HG03280 (cell line): ENCODE measurements around the gene PGLYRP4.

Experiments
- ATAC-seq: cut with Tn5 transposase; IDR thresholded peaks from one replicate; pipeline ENCODE4 v1.9.1; 2021; ENCODE audit warnings: mild to moderate bottlenecking, moderate library complexity; ENCODE audit not compliant: unreplicated experiment

The PGLYRP4 gene

DNA sequence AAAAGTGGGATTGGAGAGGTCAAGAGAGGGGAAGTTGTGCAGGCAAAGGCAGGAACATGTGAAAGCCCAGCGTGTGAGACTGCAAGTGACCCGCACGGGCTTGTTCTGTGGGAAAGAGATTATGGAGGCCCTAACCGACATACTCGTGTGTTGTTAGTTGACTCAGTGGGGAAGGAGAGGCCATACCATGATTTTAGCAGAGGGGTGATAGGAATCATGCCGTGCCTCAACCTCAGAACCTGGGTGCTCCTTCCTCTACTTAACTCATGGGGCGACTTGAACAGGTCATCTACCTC is 55.2 kb downstream of the PGLYRP4 start:
- no peak for ATAC-seq

DNA sequence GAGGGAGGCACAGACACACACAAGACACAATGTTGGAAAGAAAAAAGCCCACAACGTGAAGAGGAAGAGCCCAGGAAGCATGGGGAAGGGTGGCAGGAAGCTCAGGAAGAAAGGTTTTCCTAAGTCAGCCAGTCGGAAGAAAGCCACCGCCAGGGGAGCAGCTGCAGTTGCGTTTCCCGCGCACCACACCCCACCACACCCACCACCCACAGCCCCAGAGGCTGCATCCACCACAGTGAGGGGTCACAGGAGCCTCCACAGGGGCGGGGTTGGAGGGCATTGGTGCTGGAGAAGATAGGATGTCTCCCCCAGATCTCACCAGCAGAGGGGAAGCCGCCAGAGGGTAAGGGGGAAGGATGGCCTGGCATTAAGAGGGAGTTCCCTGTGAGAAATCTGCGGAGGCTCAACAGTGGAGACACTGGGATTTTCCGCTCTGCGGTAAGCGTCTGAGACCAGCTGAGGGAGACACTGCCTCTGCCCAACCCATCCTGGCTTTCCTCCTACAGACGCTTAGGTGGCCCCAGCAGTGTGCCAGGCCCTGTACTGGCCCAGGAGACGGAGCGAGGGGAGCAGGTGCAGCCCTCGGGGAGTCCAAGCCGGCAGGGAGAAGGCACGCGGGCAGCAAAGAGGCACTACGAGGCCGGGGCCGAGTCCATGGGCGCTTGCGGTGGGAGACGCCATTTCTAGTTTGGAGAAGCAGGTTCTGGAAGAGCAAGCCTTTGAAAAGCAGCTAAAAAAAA is 55.7 kb downstream of the PGLYRP4 start:
- no peak for ATAC-seq

DNA sequence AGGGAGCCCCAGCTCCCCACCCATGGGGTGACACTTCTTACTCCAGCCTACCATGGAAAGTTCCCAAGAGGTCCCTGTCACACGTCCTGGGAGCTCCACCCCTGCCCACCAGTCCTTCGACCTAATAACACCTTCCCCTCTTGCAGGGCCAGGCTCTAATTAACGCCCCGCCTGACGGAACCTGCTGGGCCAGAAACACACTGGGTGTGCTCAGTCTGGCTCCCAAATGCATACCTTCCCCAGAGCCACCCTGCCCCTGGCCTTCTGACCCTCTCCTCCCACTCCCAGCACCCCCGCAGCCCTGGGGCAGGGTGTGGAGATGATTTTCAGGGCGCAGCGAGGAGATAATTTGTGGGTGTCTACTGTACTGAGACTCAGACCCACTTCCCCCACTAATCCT is 56.5 kb downstream of the PGLYRP4 start:
- no peak for ATAC-seq

DNA sequence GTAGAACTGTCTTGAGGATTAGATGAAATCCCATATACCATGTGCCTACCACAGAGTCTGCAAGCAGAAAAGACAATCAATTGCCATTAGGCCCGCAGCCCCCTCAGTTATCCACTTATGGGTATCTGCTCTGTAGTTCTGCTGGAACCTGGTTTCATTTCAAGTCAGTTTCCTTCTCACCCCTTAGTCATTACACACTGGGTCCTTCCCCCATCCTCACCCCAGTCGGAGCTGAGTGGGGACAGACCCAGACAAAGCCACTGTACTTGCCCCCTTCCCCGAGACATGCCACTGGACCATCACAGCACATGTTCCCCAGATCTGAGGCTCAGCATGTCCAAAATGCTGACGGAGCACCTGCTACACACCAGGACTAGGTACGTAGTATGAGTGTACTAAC is 57.1 kb downstream of the PGLYRP4 start:
- ATAC-seq: no peak

DNA sequence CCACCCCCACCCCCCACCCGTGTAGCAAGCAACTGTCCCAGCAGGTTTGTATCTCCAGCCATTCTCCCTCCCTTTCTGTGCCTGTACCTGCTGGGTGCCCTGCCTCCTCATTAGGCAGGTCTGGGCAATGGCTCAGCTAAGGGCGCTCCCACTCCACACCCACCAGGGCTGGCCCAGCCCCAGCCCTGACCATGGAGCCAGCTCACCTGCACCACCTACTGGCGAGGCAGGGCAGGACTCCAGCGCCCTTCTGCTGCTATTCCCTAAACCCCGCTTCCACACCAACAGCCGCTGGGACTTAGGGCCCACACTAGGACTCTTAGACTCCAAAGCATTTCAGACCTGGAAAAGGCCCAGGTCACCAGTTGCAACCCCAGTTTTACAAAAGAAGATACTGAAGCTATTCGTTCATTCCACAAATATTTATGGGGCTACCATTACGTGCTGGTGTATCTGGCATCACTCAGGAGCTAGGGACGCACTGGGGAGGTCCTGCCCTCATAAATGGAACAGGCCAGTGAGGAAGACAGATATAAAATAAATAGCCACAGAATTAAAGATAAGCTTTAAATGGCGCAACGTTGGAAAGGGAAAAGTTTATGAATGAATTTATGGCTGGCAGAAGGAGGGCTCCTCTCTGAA is 59.9 kb downstream of the PGLYRP4 start:
- no peak for ATAC-seq
